Heart left ventricle (tissue), 16 donors: ENCODE measurements around the gene OPCML. TPM values are rescaled to one million over a fixed set of nuclear protein-coding genes. Genes with fewer than 3 reads are reported as not detected.

Experiments
- ATAC-seq, 4 donors: fragments of 200-7000 bp; cut with Tn5 transposase; one replicate each; pipeline ENCODE4 v1.9.1; 2020 to 2022; ENCODE audit warnings: moderate library complexity in 4 of 4, mild to moderate bottlenecking in 3 of 4, moderate number of reproducible peaks in 1 of 4
- DNase-seq, 5 donors: peaks; one replicate each; pipeline ENCODE4 v3.0.0-alpha.2; 2020
- H3K27ac ChIP-seq, 12 donors: fragments of 200-600 bp; sonication (generic) in 4 of 12; one replicate each; pipeline versions ENCODE4 v1.5.0 to v1.8.0; 2016 to 2022; ENCODE audit warnings: mild to moderate bottlenecking in 2 of 12
- H3K27me3 ChIP-seq, 9 donors: fragments of 200-600 bp; sonication (generic) in 2 of 9; one replicate each; pipeline versions ENCODE4 v1.5.1 to v1.8.0; 2016 to 2022; ENCODE audit warnings: mild to moderate bottlenecking in 3 of 9
- H3K36me3 ChIP-seq, 9 donors: fragments of 200-600 bp; sonication (generic) in 2 of 9; one replicate each; pipeline versions ENCODE4 v1.5.0 to v1.8.0; 2018 to 2022; ENCODE audit warnings: mild to moderate bottlenecking in 2 of 9
- H3K4me1 ChIP-seq, 12 donors: fragments of 200-600 bp; sonication (generic) in 4 of 12; one replicate each; pipeline versions ENCODE4 v1.5.0 to v1.8.0; 2016 to 2022; ENCODE audit warnings: mild to moderate bottlenecking in 3 of 12
- H3K4me3 ChIP-seq, 12 donors: fragments of 200-600 bp; sonication (generic) in 4 of 12; one replicate each; pipeline versions ENCODE4 v1.5.0 to v1.8.0; 2017 to 2022; ENCODE audit warnings: mild to moderate bottlenecking in 9 of 12, moderate library complexity in 4 of 12
- H3K9me3 ChIP-seq, 12 donors: fragments of 200-600 bp; sonication (generic) in 4 of 12; one replicate each; pipeline versions ENCODE4 v1.5.0 to v1.8.0; 2016 to 2022; ENCODE audit warnings: mild to moderate bottlenecking in 1 of 12
- POLR2A ChIP-seq, 2 donors: fragments of 450-650 bp; IDR thresholded peaks; one replicate each; pipeline ENCODE4 v1.6.1; 2017; ENCODE audit warnings: antibody characterized with exemption in 2 of 2, mild to moderate bottlenecking in 2 of 2, moderate library complexity in 2 of 2
- WGBS, 4 donors: extraction: QIAGEN DNeasy Blood & Tissue Kit in 2 of 4; methylation state at CpG; one replicate each; pipeline versions ENCODE4 v1.1.5 to v1.1.7; 2013 to 2018; 5-methylcytosine and 5-hydroxymethylcytosine counted together
- intact Hi-C, 10 donors: fragments of 100-400 bp; cut with DNase I; formaldehyde crosslinking; loops; one replicate each; pipeline versions ENCODE4 v1.11.1 to v1.14.2; 2022
- polyA plus RNA-seq, 2 donors: library from polyadenylated mRNA; stranded (reverse); fragments of 200-250 nt; gene quantifications; one replicate each; pipeline ENCODE4 v1.2.3, GENCODE V29; 2013
- total RNA-seq, 9 donors: library from RNA; depleted of rRNA in 2 of 9; stranded (reverse); fragments of >200 nt in 2 of 9; fragmentation: NEBNext Ultra II Directional in 3 of 9; extraction: Animal tissue kit (Norgen Biotek cat#: 25700) in 3 of 9; gene quantifications; one replicate each; pipeline versions ENCODE4 v1.1.0 to v1.2.4, GENCODE V29; 2016 to 2023
- TF ChIP-seq, protein P1 (sequence below), 12 donors: fragments of 200-600 bp; sonication (generic) in 4 of 12; IDR thresholded peaks; one replicate each; pipeline versions ENCODE4 v1.5.0 to v1.8.0; 2018 to 2022; ENCODE audit warnings: antibody characterized with exemption in 12 of 12, mild to moderate bottlenecking in 5 of 12
- donor health status: ischemic (EF 13 %, LVEDD 7.1; RV severe dilation, severe dysfunction).
- donor health status: healthy with polysubstance abuse.
- donor health status: DM: no; HTN: yes; CAD: no.
- donor health status: DM: no; HTN: no; CAD: no.
- donor health status: ischemic (EF 25% LVEDD 6.9; RV normal size, moderate dysfunction).
- donor health status: ischemic (EF 25% LVEDD 5.7; RV mildly dilated, moderate dysfunction).
- donor health status: healthy.
- donor health status: DM: yes; HTN: yes; CAD: no.
- donor health status: ischemic (EF 35%, LVEDD 5.7; RV mildly dilated, moderate dysfunction).
- donor health status: nonischemic (EF 11% LVEDD 7.7; RV severe dilation, severe dysfunction).
- donor health status: DM: yes; HTN: yes; CAD: no.
- donor health status: PGD.
- donor health status: ischemic (EF 29% LVEDD 5.4; RV normal size, mild dysfunction).
- donor health status: nonischemic (EF 23%, LVEDD 6.1; RV moderate dilation, normal function).

The OPCML gene
- total and polyA plus RNA-seq, 11 donors = 0.04 to 1.3 (median 0.23) TPM; not detected in 3

DNA sequence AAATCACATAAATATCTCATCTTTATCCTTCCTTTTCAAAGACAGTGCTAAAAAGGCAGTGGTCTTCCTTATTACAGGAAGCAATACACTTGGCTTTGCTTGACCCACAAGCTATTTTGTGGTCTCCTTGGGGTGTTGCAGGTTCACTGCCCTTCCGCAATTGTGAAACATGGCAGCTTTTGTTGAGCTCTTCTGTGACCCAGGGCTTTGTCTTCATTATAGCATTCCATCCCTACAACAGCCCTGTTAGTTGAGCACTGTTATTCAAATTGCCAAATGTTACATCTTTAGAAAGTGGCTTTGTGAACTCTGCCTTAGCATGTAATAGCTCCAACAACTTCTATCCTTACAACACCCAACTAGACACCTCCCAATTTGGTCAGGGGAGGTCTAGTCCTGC is 107.1 kb downstream of the OPCML start:
- ATAC-seq = no peak
- TF ChIP-seq, protein P1, sequence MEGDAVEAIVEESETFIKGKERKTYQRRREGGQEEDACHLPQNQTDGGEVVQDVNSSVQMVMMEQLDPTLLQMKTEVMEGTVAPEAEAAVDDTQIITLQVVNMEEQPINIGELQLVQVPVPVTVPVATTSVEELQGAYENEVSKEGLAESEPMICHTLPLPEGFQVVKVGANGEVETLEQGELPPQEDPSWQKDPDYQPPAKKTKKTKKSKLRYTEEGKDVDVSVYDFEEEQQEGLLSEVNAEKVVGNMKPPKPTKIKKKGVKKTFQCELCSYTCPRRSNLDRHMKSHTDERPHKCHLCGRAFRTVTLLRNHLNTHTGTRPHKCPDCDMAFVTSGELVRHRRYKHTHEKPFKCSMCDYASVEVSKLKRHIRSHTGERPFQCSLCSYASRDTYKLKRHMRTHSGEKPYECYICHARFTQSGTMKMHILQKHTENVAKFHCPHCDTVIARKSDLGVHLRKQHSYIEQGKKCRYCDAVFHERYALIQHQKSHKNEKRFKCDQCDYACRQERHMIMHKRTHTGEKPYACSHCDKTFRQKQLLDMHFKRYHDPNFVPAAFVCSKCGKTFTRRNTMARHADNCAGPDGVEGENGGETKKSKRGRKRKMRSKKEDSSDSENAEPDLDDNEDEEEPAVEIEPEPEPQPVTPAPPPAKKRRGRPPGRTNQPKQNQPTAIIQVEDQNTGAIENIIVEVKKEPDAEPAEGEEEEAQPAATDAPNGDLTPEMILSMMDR (IDR thresholded peaks at IDR 0.05) = no peak
- TF ChIP-seq POLR2A (IDR thresholded peaks at IDR 0.05) = no peak
- intact Hi-C loops = no loop called here

GRCh38 chr11:133418218-133418617 is 114.1 kb downstream of the OPCML start:
- DNase-seq (no peak), ATAC-seq (no peak)
- Histone ChIP-seq H3K27ac (no peak overlapping the region), H3K27me3 (no peaks in the 10 kb centered on the region), H3K4me1 (no peaks in the 10 kb centered on the region), H3K4me3 (no peak overlapping the region), H3K36me3 (no peaks in the 10 kb centered on the region), H3K9me3 (peaks cover 0 to 10% (median 0%) of the 10 kb centered on the region in 12 donors)
- TF ChIP-seq, protein P1 (IDR thresholded peaks at IDR 0.05) = no peak
- TF ChIP-seq POLR2A (IDR thresholded peaks at IDR 0.05) = no peak
- intact Hi-C loops = no loop called here

More for the DNA sequence above, 107.1 kb downstream of the OPCML start:
- peaks cover 0 to 3% (median 0%) of the 10 kb centered on the region in 9 donors for H3K27me3 ChIP-seq
- peaks cover 0 to 4% (median 0%) of the 10 kb centered on the region in 12 donors for H3K4me1 ChIP-seq
- WGBS, 4 donors = 74 to 94% (median 86%) methylated on average over 1 of the region's 1 CpG
- no peaks in the 10 kb centered on the region for H3K9me3 ChIP-seq
- H3K4me3 ChIP-seq = no peak overlapping the region
- H3K36me3 ChIP-seq = no peaks in the 10 kb centered on the region
- no peak for DNase-seq
- H3K27ac ChIP-seq = no peak overlapping the region

DNA sequence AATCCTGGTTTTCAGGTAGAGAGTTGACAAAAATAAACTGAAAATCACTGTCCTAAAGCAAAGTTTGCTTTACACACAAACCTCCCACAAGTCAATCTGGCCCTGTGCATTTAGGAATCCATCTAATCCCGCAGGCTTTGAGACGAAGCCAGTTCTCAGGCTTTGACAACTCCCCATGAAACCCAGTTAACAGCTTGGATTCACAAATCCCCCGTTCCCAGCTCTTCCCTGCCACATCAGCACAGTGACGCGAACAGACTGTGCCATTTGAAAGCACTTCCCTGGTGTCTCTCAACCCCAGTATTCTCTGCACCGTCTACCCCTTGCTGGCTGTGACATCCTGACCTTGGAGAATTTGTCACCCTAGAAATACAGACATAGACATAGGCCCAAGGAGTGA is 117.8 kb downstream of the OPCML start:
- H3K36me3 ChIP-seq = no peaks in the 10 kb centered on the region
- TF ChIP-seq, protein P1 (IDR thresholded peaks at IDR 0.05) = no peak
- TF ChIP-seq POLR2A (IDR thresholded peaks at IDR 0.05) = no peak
- intact Hi-C loops = no loop called here
- DNase-seq (no peak), ATAC-seq (no peak)
- H3K27ac ChIP-seq = no peak overlapping the region
- H3K9me3 ChIP-seq = peaks cover 0 to 8% (median 0%) of the 10 kb centered on the region in 12 donors
- H3K4me1 ChIP-seq = no peaks in the 10 kb centered on the region
- no peaks in the 10 kb centered on the region for H3K27me3 ChIP-seq
- H3K4me3 ChIP-seq = no peak overlapping the region
- 76 to 87% (median 81%) methylated on average over 6 of the region's 6 CpGs for WGBS, 4 donors

- Histone ChIP-seq H3K27ac (no peak overlapping the region), H3K9me3 (peaks cover 0 to under 1% (median 0%) of the 10 kb centered on the region in 12 donors), H3K4me1 (no peaks in the 10 kb centered on the region), H3K36me3 (no peaks in the 10 kb centered on the region), H3K4me3 (no peak overlapping the region), H3K27me3 (no peaks in the 10 kb centered on the region)
- no peak for ATAC-seq
- intact Hi-C loops = no loop called here
- WGBS, 4 donors = 69 to 79% (median 72%) methylated on average over 3 of the region's 3 CpGs
- TF ChIP-seq POLR2A (IDR thresholded peaks at IDR 0.05) = no peak
- TF ChIP-seq, protein P1 (IDR thresholded peaks at IDR 0.05) = no peak
- DNase-seq = no peak
Measured at GRCh38 chr11:133413703-133414102, 118.6 kb downstream of the OPCML start.
